Activated naive CD4-positive, alpha-beta T cell treated with anti-CD3 and anti-CD28 coated beads, Interleukin-2, amount 50 U/mL, for 16 hours (primary cell): ENCODE data around the gene TNC.

Experiments
- DNase-seq: peaks from one replicate; pipeline ENCODE4 v3.0.0-alpha.2; 2020

The TNC gene

DNA sequence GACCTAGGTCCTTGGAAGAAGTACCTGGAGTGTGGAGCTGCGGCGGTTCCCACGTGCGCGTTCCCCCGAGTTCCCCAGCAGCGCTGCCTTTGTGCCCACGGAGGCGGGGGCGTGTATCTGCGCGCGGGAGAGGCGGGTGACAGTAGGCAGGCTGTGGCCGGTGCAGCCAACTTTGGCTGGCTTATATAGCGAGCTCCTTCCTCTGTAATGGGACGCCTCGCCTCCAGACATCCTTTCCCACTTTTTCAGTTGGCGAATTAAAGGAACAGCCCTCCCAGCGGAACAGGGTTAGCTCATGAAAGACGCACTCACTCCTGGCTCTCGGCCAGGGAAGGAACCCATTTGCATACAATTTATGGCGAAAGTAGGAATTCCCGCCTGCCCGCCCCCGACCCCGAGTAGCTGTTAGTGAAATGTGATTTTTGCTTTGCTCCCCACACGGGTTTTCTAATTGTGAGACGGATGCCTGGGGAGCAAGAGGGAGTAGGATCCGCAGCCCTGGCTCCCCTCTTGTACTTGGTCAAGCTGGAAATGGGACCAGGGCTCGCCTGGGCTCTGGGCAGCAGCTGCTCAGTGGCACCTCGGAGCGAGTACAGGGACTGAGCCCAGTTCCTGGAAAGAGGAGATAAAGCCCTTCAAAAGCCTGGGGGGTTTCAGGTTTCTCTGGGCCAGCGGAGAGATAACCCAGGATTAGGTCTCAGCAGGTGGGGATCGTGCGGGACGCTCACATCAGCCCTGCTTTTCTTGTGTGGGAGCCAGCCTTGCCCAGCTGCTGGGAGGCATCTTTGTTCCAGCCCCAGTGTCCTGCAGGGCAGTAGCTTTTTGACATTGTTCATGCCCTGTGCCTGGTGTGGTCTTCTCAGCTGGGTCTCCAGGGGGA, at the start of gene TNC:
TNC (minus strand) TSS at position 159 of the 880 bp plus-strand sequence. CDS start 27,139 bp downstream, outside the sequence.
- DNase-seq = no peak

GRCh38 chr9:115167175-115167574, 49.2 kb upstream of the TNC start:
- DNase-seq = no peak

GRCh38 chr9:115165233-115165632, 47.3 kb upstream of the TNC start:
- DNase-seq = no peak

DNA sequence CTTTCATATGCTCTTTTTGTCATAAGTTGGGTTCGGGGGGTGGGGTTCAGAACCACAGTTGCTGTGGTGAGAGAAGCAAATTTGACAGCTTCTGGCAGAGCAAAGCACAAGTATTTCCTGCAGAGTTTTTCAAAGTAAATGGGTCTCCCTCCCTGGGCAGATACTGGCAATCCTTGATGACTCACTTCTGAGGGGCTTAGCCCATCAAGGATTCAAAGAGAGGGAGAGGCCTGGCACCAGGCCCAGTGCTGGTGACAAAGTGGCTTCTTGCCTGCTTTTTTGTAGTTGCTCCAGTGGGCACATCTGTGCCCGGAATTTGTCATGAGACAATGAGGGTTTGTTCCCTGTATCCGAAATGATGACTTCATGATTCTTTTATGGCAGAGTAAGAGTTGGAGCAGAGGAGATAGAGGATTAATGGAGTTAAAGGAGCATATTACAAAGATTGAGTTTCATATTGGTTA, 46.6 kb upstream of the TNC start:
- no peak for DNase-seq

DNA sequence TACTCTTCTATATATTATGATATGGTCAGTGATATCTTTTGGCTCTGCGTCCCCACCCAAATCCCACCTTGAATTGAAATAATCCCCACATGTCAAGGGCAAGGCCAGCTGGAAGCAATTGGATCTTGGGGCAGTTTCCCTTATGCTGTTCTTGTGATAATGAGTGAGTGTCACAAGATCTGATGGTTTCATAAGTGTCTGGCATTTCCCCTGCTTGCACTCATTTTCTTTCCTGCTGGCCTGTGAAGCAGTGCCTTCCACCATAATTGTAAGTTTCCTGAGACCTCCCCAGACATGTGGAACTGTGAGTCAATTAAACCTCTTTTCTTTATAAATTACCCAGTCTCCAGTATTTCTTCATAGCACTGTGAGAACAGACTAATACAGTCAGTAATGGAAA, 45.0 kb upstream of the TNC start:
- no peak for DNase-seq

DNA sequence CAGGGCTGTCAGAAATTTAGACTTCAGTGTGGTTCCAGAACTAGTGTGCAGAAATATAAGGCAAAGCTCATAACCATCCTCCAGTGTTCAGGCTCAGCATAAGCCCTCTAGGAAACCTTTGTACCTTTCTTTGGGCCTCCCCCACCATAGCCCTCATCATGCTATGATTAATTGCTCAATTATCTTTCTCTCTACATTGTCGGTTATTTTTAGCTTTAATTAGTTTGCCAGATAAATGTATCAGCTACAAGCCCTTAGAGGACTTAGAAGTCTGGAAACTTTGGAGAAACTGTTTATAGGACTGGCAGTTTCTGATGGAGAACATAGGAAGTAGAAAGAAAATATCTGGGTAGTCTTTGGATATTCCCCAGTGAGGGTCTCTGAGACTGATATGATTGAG, 43.5 kb upstream of the TNC start:
- no peak for DNase-seq

GRCh38 chr9:115158661-115159481, 40.9 kb upstream of the TNC start:
- DNase-seq = no peak

DNA sequence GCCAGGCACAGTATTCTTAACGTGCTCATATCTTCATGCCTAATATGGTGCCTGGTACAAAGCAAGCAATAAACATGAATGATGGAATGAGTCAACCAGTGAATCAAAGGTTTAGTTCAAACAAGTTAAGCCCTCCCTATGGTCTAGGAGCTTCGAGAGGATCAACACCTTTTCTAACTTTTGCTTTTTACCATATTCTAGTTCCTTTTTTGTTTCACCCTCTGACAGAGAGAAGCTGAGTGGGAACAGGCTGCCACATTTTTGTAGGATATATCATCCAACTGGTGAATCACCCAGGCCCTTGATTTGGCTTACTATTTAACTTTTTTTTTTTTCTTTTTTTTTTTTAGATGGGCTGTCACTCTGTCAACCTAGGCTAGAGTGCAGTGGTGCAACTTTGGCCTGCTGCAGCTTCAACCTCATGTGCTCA, 39.3 kb upstream of the TNC start:
- no peak for DNase-seq

DNA sequence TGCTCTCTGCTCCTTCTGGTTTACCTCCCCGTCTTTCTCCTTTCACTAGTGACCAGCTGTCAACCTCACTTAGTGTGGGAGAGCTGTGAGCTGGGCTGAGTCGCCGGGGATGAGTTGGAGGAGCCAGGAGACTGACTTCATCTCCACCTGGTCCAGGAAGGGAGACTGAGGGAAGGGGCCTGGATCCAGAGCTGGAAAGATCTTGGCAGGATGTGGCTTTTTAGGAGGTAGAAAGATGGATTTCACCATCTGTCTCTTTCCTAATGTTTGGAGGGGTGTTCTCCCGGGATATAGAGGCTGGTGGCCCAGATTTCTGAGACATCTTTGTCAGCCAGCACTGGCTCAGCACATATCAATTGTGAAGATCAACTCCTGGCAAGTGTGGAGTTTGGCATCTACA, 37.1 kb upstream of the TNC start:
- DNase-seq = no peak

DNA sequence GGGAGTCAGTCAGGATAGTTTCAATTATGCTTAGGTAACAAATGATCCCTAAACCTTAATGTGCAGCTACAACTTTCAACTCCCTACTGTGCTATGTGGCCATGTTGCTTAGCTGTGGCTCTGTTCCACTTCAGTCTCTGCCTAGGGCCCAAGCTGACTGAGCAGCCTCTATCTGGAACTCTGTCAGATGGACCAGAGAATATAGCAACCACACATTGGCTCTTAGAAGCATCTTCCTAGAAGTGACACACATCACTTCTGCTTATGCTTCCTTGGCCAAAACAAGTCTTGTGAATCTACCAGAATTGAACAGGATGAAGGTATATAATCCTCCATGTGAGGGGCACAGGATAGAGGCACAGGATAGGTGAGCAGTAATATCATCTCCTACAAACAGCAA, 36.7 kb upstream of the TNC start:
- DNase-seq = no peak

GRCh38 chr9:115152281-115152820, 34.4 kb upstream of the TNC start:
- DNase-seq = no peak

DNA sequence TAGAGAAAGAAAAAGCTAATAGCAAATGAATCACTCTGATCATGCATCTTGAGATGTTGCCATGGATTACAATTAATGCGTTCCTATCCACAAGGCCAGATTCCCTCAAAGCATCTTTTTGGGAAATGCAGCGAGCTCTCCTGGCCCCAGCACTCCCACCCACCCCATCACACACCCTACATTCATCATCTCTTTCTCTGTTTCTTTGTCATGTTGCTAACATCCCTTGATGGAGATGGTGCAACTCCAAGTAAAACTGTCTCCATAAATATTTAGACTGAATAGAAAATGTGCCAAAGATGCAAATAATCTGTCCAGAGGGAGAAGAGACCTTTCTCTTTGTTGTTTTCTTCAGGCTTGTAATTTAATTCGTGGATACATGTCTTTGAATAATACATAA, 30.8 kb upstream of the TNC start:
- no peak for DNase-seq

DNA sequence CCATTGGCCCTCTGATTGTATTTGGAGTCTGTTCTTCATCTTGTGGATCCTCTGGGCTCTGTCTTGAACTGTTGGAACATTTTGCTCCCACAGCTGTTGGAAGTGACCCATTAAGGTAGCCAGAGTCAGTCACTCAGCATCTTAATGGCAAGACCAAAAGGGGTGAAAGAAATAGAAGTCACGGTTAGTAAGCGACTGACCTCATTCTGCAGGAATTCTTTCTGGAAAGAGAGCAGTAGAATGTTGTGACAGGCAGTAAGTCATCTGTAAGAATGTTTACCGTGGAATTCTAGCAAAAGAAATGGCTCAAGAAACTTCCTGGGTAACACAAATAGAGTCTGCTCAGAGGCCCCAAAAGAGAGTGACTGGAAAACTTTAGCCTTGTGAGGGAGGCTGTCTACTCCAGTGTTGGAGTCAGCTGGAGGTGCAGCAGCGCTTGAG, 28.6 kb upstream of the TNC start:
- no peak for DNase-seq

DNA sequence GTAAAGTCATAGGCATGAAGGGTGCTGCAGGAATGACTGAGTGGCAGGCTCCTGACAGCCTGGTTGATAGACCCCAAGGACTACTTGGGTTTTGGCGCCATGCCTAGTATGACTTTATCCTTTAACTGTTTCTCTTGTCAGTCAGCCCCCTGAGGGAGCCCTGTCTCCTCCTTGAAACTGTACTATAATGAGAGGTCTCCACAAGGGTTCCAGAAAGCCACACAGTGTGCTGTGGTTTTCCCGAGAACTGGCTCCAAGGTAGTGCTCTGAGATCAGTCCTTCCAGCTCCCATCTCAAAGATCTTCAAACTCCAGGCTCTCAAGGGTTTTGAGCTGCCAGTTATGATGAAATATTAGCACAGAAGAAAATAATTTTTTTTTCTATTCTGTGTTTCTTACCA, 26.7 kb upstream of the TNC start:
- no peak for DNase-seq

DNA sequence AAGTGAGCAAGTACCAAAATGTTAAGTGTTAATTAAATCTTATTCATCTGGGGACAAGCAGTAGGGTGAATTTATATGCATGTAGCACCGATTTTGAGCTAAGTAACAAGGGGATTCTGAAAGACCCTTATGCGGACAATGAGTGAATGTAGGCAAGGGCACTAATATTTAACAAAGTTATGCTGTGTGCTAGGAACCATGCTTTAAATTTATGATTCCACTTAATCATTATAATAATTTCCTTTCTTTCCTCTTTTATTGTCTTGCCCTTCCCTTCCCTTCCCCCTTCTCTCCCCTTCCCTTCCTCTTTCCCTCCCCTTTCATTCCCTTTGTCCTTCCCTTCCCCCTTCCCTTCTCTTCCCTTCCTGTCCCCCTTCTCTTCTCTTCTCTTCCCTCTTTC, 25.7 kb upstream of the TNC start:
- DNase-seq = no peak

- DNase-seq = no peak
These were observed 24.7 kb upstream of the TNC start for GRCh38 chr9:115142517-115143270.

- DNase-seq = no peak
These were observed 24.1 kb upstream of the TNC start for GRCh38 chr9:115142090-115142489.

DNA sequence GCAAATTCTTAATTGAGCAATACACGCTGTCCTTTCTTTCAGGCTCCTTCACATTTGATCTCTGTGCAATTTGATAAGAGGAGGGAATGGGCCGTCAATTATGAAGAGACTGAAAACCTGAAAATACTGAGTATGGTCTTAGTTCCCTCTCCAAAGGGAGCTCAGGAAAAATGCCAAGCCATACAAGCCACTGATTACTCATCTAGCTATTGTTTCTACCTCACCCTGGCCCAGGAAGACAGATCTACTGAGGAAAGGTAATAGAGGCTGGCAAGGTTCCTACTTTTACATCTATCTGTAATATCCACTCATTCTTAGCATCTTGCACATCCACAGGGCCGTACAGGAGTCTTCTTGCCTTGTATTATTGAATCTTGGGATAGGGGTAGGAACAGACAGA, 23.7 kb upstream of the TNC start:
- no peak for DNase-seq

DNA sequence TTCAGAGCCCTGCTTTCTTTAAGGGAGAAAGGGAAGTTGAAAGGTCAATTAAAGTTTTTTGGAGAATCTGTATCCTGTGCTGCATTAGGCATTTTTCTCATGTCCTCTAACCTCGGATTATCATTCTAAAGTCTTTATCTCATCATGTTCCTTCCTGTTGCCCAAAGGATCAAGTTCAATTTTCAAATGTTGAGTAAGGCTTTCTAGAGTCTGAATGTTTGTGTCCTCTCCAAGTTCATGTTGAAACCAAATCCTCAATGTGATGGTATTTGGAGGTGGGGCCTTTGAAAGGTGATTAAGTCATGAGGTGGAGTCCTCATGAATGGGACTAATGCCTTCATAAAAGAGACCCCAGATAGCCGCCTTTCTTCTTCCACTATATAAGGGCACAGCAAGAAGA, 20.2 kb upstream of the TNC start:
- DNase-seq = no peak

DNA sequence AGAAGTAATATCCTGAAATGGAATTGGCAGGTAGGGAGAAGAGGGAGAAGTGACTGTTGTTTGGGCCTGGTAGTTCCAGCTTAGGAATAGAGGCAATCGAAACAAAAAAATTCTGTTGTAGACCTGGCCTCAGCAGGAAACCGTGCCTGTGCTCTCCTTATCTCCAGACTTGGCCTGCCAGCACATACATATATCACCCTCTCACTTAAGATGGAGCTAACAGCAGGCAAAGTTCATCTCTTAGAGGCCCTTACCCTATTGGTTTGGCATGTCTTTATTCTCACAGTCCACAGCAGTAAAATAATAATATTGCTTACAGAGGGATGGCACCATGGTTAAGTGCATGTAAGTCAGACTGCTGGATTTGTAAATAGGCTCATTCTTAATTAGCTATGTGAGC, 19.6 kb upstream of the TNC start:
- DNase-seq = no peak

- no peak for DNase-seq
These were observed 18.1 kb upstream of the TNC start for GRCh38 chr9:115135821-115136778.

DNA sequence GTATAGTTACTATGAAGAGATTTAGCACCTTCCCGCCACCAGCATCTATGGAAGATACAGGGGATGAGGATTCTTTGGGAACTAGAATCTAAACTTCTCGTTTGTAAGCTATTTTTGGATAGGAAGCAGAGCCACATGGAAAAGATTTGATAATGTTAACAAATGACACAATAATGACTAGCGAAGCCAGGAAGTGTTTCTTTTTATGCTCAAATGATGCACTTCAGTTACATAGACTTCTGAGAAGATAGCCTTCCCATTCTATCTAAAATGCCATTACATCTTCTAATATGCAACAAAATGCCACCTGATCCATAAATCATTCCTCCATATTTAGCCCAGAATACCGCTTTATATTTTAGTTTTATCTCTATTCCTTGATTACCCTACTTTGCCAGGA, 17.0 kb upstream of the TNC start:
- no peak for DNase-seq
